ENCODE results near the gene BNIP1. TPM values are rescaled to one million over a fixed set of nuclear protein-coding genes. Genes with fewer than 3 reads are reported as not detected.
"Not testable (repeated sequence)": the region's sequence is repeated elsewhere in the genome, so short reads cannot be mapped to it uniquely, and the experiment has no call there.

BNIP1 gene, protein sequence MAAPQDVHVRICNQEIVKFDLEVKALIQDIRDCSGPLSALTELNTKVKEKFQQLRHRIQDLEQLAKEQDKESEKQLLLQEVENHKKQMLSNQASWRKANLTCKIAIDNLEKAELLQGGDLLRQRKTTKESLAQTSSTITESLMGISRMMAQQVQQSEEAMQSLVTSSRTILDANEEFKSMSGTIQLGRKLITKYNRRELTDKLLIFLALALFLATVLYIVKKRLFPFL
- 36.6 and 41.5 TPM in 2 replicates for polyA plus RNA-seq (2014; cell fraction: cytosol; rRNA removed)
- polyA plus RNA-seq (2014; cell fraction: nucleus; rRNA removed): 18.0 and 18.6 TPM in 2 replicates

DNA sequence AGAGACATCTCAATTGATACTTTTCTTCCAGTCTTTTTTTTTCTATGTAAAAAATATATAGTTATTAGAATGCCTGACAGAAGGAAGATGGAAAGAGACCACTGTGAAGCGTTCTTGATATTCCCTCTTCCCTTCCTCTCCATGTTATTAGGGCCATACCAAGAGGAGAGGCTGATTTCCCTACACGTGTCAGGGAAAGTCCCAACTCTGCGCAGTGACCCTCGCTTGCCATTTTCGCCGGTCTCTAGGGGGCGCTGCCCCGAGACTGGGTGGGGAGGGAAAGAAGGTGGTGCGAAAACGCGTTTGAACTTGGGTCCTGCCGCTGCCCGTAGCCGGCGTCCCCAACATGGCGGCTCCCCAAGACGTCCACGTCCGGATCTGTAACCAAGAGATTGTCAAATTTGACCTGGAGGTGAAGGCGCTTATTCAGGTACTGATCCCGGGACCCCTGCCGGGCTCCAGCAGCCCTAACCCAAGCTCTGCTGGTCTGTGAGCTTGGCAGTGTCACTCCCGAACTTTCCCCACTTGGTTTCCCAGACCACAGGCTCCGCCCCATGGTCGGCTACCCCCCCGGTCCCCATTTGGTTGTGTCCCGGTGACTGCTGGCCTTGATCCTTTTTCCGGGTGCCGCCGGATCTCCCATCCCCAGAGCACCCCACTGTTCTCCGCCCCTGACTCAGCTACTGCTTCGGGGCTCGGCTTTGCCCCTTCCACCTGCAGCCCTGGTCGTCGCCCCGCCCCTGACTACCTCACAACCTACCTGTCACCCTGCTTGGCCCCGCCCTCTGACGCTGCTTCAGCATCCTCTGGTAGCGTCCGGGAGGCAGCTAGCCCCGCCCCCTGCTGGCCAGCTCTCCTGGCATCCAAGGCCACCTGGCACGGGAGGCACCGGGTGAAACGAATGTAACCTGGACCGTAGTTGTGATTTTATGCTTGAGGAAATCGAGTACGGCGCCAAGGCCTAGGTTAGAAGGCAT, at the start of gene BNIP1:
TSS of gene BNIP1 (plus strand) at position 332 of the 977 bp plus-strand sequence. CDS start at position 347, 15 bp downstream.
- peak; percentile 93 for DNase-seq (ENCODE audit: low spot score)

DNA sequence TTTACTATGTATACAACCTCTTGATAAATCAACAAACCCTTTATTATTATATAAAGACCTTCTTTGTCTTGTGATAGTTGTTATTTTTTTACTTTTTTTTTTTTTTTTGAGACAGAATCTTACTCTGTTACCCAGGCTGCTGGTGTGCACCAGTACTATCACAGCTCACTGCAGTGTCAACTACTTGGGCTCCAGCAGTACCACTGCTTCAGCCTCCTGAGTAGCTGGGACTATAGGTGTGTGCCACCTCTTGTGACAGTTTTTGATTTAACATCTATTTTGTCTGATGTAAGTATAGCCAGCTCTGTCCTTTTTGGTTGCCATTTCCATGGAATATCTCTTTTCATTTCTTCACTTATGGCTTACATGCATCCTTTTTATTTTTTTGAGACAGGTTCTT, 45.5 kb upstream of the BNIP1 start:
- no peak for DNase-seq (ENCODE audit: low spot score)

DNA sequence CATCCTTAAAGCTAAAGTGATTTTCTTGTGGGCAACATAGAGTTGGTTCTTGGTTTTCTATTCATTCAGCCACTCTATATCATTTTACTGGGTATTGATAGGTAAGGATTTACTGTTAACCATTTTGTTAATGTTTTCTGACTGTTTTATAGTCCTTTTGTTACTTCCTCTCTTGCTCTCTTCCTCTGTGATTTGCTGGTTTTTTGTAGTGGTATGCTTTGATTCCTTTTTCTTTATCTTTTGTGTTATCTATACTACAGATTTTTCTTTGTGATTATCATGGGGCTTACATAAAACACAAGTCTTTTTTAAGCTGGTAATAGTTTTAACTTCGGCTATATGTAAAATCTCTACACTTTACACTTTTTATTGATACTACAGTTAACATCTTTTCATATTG, 44.9 kb upstream of the BNIP1 start:
- no peak for DNase-seq (ENCODE audit: low spot score)

DNA sequence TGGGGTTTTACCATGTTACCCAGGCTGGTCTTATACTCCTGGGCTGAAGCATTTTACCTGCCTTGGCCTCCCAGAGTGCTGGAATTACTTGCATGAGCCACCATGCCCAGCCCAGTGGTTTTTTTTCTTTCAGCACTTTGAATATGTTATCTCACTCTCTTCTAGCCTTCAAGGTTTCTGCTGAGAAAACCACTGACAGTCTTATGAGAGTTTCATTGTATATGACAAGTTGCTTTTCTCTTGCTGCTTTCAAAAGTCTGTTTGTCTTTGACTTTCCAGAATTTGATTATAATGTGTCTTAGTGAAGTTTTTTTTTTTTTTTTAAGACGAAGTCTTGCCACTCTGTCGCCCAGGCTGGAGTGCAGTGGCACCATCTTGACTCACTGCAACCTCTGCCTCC, 43.1 kb upstream of the BNIP1 start:
- DNase-seq (ENCODE audit: low spot score): no peak

DNA sequence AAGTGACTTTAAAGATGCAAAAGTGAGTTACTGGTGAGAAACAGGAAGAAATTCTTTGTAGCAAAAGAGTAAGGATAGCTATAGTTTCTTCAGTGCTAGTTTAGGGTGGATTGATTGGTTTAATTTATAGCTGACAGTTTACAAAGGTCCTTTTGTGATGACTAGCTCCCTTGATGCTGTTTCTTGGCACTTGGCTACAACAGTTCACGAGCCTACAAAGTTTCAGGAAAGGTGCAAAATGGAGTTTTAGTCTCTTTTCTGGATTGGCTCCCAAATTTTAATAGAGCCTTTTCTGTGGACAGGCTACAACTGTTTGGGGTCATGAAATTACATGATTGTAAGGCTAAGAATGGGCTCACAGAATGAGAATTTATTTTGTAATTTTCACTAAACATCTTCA, 40.9 kb upstream of the BNIP1 start:
- no peak for DNase-seq (ENCODE audit: low spot score)

DNA sequence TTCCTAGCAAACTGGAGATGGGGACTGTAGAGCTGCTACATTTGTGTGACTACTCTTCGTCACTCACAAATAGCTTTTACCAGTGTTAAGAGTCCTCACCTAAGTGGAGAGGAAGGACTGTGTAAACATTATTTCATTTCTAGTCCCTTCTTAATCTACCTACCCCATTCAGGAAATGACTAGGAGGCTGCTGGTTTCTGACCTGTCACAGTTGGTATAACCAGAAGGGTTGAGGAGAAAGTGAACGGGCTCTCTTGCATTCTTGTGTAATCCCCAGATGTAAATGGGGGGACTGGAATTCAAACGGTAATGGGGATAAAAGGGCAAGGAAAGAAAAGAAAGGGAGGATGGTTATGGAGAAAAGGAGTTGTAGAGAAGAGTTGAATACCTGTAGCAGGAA, 35.4 kb upstream of the BNIP1 start:
- no peak for DNase-seq (ENCODE audit: low spot score)

DNA sequence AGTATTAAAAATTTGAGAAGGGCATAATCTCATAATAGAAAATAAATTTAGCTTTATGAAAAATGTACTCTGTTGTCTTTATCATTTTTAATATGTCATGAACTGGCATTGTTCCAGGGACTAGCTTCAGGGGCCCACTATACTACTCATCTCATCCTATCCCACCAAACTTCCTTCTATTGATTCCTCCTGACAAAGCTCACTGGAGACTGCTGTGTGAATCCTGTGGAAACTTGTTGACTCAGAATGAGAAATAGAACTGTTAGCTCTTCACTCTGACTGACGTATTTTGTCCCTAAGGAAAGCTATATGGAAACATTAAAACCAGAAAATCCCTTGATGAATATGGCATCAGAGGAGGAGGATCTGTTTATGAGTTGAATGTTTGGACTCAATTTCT, 29.8 kb upstream of the BNIP1 start:
- no peak for DNase-seq (ENCODE audit: low spot score)

DNA sequence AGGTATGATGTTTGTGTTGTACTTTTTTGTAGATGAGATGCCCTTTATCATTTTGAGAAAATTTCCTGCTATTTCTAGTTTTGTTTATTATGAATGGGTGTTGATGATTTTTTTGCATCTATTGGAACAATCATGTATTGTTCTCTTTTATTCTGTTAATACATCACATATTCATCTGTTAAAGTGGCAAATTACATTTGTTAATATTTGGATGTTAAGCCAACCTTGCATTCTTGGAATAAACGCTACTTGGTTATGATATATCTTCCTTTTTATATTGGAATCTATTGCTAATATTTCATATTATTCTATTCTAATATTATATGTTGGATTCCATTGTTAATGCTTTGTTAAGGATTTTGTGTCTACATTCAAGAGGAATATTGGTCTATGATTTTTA, 24.6 kb upstream of the BNIP1 start:
- DNase-seq (ENCODE audit: low spot score): no peak

DNA sequence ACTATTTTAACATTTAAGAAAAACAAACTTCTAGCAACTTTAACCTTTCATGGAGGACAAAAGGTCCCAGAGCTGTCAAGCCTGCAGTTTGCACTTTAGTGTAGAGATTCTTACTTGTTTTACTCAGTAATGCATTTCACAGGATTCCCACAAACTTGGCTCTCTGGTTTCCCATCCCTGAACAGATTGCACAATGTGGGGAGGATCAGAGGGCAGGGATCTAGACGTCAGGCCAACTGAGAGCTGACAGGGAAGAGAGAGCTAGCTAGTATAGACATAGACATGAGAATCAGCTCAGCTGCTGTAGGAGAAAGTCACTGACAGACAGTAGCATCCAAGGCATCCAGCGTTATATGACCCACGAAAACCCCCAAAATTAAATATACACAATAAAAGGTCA, 20.9 kb upstream of the BNIP1 start:
- DNase-seq (ENCODE audit: low spot score): no peak

DNA sequence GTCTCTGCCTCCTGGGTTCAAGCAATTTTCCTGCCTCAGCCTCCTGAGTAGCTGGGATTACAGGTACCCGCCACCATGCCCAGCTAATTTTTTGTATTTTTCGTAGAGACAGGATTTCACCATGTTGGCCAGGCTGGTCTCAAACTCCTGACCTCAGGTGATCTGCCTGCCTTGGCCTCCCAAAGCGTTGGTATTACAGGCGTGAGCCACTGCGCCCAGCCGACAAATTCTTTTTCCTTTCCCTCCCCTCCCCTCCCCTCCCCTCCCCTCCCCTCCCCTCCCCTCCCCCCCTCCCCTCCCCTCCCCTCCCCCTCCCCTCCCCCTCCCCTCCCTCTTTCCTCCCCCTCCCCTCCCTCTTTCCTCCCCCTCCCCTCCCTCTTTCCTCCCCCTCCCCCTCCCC, 12.2 kb upstream of the BNIP1 start:
- not testable (repeated sequence) for DNase-seq (ENCODE audit: low spot score)

DNA sequence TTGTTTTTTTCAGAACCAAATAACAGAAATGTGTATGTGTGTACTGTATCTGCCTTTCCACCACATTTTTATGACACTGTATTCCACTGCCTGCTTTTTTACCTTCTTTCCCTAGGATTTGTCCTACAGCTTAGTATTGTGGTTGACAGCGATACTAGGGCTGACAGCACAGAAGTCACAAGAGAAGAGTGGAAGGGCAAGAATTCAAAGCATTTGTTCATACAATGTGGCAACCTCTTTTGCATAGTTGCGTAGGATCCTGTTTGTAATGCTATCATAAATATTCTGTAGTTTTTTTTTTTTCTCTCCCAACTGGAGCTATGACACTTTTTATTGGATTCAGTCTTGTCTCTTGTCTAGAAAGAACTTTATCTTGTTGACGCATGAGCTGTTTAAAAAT, 5.6 kb upstream of the BNIP1 start:
- no peak for DNase-seq (ENCODE audit: low spot score)

DNA sequence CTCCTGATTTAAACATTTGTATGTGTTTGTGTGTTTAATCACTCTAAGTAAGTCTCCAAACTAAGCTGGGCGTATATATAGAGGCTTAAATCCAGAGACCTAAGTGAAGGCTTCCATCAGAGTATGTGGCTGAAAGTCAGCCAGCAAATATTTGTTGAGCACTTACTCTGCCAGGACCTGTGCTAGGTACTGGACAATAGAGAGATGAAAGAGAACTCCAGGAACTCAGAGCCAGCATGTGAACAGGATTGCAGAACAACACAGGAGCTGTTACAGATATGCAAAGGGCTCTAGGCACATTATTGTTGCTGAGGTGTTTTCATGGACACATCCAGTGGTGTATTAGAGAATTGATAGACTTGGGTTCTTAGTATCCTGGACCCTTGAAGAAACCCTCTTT, 4.7 kb upstream of the BNIP1 start:
- no peak for DNase-seq (ENCODE audit: low spot score)

DNA sequence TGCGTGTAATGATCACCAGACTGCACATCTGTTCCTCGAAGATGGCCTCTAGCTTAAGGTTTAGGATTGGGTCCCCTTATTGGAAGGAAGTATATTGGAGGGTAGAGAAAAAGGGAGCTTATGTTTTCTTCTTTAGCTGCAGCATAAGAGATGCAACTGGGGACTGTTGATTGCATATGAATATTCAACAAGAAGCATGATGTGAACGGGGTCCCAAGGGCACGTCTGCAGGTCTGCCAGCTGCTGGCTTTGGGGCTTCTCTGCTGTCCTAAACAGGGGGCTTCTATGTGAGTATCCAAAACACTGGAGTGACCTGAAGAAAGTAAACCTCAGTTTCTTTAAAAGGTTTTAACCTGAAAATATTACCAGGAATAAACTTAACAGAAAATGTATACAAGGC, 3.6 kb upstream of the BNIP1 start:
- no peak for DNase-seq (ENCODE audit: low spot score)

DNA sequence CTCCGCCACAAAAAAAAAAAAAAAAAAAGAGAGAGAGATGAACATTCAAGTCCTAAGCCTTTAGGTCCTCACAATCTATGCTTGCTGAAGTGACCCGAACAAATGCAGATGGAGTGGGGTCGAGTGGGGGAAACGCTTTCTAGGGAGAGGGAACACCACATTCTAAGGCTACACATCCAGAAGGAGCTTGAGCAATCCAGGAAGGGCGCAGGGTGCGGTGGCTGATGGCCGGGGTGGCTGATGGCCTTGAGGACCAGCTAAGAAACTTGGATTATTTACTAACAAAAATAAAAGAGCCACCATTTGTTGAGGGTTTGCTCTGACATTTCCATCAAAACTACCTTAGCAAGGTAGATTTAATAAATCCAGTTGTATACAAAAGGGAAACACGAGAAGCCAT, 764 bp upstream of the BNIP1 start:
- DNase-seq (ENCODE audit: low spot score): no peak

DNA sequence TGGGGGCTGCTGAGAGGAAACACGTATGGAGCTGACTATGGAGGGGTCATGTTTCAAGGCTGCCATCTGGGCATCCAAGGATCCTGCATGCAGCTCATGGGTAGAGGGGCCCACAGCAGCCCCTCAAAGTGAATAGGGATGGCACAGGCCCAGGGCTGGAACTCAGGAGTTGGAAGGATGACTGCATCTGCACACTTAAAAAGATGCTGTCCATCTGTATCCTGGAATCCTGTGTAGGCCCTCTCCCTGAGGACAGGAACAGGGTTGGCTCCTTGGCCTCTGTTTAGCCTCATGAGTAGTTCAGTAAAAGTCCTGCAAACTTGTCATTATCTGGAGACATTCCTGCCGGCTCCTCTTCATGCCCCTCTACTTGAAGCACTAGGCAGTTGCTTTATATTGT, 4.0 kb downstream of the BNIP1 start:
- DNase-seq (ENCODE audit: low spot score): no peak

DNA sequence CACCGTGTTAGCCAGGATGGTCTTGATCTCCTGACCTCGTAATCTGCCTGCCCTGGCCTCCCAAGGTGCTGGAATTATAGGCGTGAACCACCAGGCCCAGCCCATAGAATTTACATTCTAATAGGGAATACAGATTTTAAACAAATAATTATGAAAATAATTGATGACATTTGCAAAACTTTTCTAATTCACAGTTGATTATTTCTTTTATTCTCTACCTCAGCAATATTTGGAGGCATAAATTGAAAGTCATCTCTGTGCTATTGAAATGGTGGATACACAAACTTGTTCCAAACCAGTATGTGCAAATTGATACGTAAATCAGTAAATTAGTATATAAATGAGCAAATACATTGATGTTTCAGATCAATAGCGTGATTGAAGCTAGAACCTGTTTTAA, 8.2 kb downstream of the BNIP1 start:
- DNase-seq (ENCODE audit: low spot score): no peak

DNA sequence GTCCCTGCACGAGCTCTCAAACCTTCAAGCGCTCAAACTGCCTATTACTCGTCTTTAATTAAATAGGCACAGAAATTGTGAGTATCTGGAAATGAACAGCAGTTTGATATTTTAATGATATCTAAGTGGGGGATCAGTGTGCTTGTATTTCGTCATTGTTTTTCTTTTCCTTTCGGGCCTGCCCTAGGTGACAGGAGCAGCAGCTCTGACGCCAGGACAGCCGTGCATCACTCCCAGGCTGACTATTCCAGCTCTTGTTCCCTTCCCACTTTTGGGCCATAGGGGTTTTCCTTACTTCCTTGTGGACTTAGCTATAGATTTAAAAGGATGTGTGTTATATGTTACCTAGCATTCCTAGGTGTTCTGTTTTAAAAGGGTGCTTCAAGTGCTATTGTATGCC, 9.5 kb downstream of the BNIP1 start:
- no peak for DNase-seq (ENCODE audit: low spot score)

DNA sequence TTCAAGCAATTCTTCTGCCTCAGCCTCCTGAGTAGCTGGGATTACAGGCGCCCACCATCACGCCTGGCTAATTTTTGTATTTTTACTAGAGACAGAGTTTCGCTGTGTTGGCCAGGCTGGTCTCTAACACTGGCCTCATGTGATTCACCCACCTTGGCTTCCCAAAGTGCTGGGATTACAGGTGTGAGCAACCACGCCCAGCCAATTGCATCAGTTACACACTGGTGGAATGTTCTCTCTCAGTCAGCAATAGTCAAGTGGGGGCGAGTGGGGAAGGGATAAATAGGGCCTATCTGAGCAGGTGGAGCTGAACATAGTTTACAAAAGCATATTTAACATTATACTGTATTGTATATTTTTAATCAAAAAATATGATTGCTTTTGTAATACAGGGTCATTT, 10.3 kb downstream of the BNIP1 start:
- not testable (repeated sequence) for DNase-seq (ENCODE audit: low spot score)

DNA sequence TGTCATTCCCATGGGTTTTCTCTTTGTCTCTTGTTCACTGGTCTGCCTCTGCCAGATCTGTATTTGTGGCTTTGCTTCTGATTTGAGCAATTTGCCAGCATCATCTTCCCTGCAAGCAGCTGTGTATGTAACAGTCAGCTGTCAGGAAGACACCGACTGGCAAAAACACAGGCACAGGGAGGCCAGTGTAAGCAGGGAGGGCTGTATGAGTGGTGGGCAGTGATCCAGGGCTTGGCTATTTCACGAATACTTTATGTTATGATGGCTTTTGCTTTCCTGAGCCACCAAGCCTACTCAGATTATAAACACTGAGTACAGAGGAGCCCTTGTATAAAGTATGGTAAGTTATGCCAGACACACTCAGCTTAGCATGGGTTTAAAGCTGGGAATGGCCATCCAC, 11.6 kb downstream of the BNIP1 start:
- DNase-seq (ENCODE audit: low spot score): no peak

DNA sequence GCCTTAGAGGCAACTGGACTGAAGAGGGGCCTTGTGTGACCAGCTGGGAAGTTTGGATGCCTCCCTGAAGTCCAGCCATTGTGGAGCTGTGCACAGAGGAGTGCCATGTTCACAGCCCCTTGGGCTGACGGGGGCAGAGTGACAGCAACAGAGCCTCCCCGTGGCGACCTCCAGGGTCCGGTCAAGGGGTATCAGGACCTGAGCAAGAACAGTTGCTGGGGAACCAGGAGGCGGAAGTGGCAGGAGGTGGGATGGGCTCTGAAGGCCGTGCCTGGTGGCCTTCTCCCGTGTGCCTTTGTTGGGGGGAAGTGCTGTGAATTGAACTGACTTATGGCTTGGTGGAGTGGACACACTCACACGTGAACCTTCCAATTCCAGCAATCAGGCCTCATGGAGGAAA, 14.0 kb downstream of the BNIP1 start:
- DNase-seq (ENCODE audit: low spot score): no peak

DNA sequence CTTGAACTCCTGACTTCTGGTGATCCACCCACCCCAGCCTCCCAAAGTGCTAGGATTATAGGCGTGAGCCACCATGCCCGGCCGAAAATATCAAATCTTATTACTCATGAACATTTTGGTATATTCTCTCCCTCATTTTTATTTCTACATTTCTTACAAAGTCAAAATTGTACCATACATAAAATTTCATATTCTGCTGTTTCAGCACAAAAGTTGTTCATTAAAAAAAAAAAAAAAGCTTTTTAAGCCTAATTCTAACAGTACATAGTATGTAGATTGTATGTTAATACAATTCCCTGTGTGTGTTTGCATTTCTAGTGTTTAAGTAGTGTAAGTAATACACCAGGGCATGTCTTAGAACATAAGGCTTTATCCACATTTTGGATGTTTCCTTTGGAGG, 14.9 kb downstream of the BNIP1 start:
- no peak for DNase-seq (ENCODE audit: low spot score)

DNA sequence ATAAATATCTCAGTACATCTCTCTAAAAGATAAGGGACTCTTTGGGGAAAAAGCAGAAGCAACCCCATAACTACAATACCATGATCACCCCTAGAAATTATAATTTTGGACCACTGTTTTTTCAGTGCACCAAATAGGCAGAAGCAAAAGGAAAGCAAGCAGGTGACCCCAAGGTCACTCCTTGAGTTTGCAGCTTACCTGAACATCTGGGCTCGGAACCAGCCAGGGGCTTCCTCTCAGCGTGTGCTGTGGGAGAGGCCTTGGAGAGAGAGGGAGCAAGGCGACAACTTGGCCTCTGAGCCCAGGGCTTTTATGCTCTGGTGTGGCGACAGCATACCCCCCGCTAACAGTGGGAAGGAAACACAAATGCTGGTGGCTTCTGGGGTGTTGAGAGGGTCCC, 16.8 kb downstream of the BNIP1 start:
- no peak for DNase-seq (ENCODE audit: low spot score)

DNA sequence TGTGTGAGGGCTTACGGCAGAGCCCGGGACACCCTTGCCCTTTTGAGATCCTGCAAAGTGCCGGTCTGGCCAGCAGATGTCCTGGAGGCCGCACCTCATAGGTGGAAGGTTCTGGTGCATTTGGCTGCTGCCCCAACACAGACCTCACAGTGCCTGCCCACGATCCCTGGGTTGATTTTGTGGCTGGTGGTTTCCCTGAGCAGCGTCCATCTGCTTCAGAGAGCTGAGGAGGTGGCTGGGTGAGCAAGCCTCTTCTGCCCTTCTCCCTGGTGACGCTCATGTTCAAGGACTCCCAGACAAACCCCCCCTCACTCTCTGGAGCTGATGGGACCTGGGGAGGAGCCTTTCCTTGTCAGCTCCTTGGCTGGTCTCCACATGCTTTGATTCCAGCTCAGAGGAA, 18.9 kb downstream of the BNIP1 start:
- no peak for DNase-seq (ENCODE audit: low spot score)

Measured in SK-N-DZ (cell line).